Cardiac fibroblast (primary cell): ENCODE data around the gene SFT2D1.

Experiments
- DNase-seq, 2 donors: peaks; one replicate each; pipeline versions ENCODE4 v3.0.0 to v3.0.0-alpha.2; 2010; ENCODE audit warnings: low read depth in 2 of 2
- H3K4me3 ChIP-seq, 2 donors: replicated peaks in 1 of 2; 1 replicate in 1 of 2; 2 replicates in 1 of 2; pipeline ENCODE4 v1.5.1; 2011; ENCODE audit warnings: low read depth in 2 of 2, low read length in 2 of 2, mild to moderate bottlenecking in 2 of 2, moderate library complexity in 1 of 2
- CTCF ChIP-seq: IDR thresholded peaks from one replicate; pipeline ENCODE4 v1.5.1; 2011; ENCODE audit warnings: low read depth, mild to moderate bottlenecking, low read length, inconsistent platforms

The SFT2D1 gene

GRCh38 chr6:166325383-166326042 lies 16.8 kb downstream of the SFT2D1 start:
- no peak overlapping the region for H3K4me3 ChIP-seq
- DNase-seq: no peak
- no peak for TF ChIP-seq CTCF

GRCh38 chr6:166323395-166323794 lies 18.9 kb downstream of the SFT2D1 start:
- TF ChIP-seq CTCF: no peak

GRCh38 chr6:166318649-166319600 lies 23.4 kb downstream of the SFT2D1 start:
- TF ChIP-seq CTCF: no peak

More at GRCh38 chr6:166323395-166323794, 18.9 kb downstream of the SFT2D1 start:
- no peak for DNase-seq
- no peak overlapping the region for H3K4me3 ChIP-seq

GRCh38 chr6:166318227-166318626 lies 24.1 kb downstream of the SFT2D1 start:
- DNase-seq: no peak
- TF ChIP-seq CTCF: no peak
- no peak overlapping the region for H3K4me3 ChIP-seq

More at GRCh38 chr6:166318649-166319600, 23.4 kb downstream of the SFT2D1 start:
- no peak overlapping the region for H3K4me3 ChIP-seq
- DNase-seq: no peak

GRCh38 chr6:166317261-166318212 lies 24.8 kb downstream of the SFT2D1 start:
- no peak overlapping the region for H3K4me3 ChIP-seq
- no peak for DNase-seq
- TF ChIP-seq CTCF: no peak

- H3K4me3 ChIP-seq: no peak overlapping the region
- TF ChIP-seq CTCF: no peak
- DNase-seq: no peak
Observed at GRCh38 chr6:166315436-166315835, 26.9 kb downstream of the SFT2D1 start.
